SK-N-SH treated with all-trans-retinoic acid at 6 μM for 48 hours (cell line): ENCODE measurements around the gene TESK1.
"Not testable (repeated sequence)": the region's sequence is repeated elsewhere in the genome, so short reads cannot be mapped to it uniquely, and the experiment has no call there.

Experiments
- ATAC-seq: fragments of 200-7000 bp; cut with Tn5 transposase; 3 replicates; pipeline ENCODE4 v1.9.1; 2020; ENCODE audit warnings: mild to moderate bottlenecking, moderate library complexity
- ESRRG ChIP-seq: fragments of 250-450 bp; sonication (Bioruptor Pico); IDR thresholded peaks from 2 replicates; pipeline ENCODE4 v1.6.1; 2021; ENCODE audit warnings: mild to moderate bottlenecking
- GLIS3 ChIP-seq: fragments of 250-450 bp; sonication (Bioruptor Pico); IDR thresholded peaks from 2 replicates; pipeline ENCODE4 v1.5.0; 2020; ENCODE audit warnings: mild to moderate bottlenecking, moderate library complexity
- ISL1 ChIP-seq: fragments of 250-450 bp; sonication (Bioruptor Pico); IDR thresholded peaks from 2 replicates; pipeline ENCODE4 v2.1.2; 2022; ENCODE audit warnings: mild to moderate bottlenecking, moderate library complexity
- OSR1 ChIP-seq: fragments of 250-450 bp; sonication (Bioruptor Pico); IDR thresholded peaks from 2 replicates; pipeline ENCODE4 v1.8.0; 2022; ENCODE audit warnings: moderate library complexity, mild to moderate bottlenecking, inconsistent platforms
- PPARA ChIP-seq: fragments of 250-450 bp; sonication (Bioruptor Pico); IDR thresholded peaks from 2 replicates; pipeline ENCODE4 v1.5.0; 2020; ENCODE audit warnings: mild to moderate bottlenecking, borderline replicate concordance
- RARB ChIP-seq: fragments of 250-450 bp; sonication (Bioruptor Pico); IDR thresholded peaks from 2 replicates; pipeline ENCODE4 v1.8.0; 2021; ENCODE audit warnings: mild to moderate bottlenecking, moderate library complexity
- SNAI2 ChIP-seq: fragments of 250-450 bp; sonication (Bioruptor Pico); IDR thresholded peaks from 2 replicates; pipeline ENCODE4 v1.5.0; 2020; ENCODE audit warnings: mild to moderate bottlenecking, moderate library complexity
- TCF4 ChIP-seq: fragments of 250-450 bp; sonication (Bioruptor Pico); IDR thresholded peaks from 2 replicates; pipeline ENCODE4 v1.8.0; 2021; ENCODE audit warnings: mild to moderate bottlenecking, moderate library complexity, borderline replicate concordance
- TOX ChIP-seq: fragments of 250-450 bp; sonication (Bioruptor Pico); IDR thresholded peaks from 2 replicates; pipeline ENCODE4 v1.8.0; 2021; ENCODE audit warnings: mild to moderate bottlenecking, moderate library complexity, borderline replicate concordance
- ZFP3 ChIP-seq: fragments of 250-450 bp; sonication (Bioruptor Pico); IDR thresholded peaks from 2 replicates; pipeline ENCODE4 v1.5.0; 2020; ENCODE audit warnings: mild to moderate bottlenecking, moderate library complexity
- ZFP30 ChIP-seq: fragments of 450-650 bp; formaldehyde crosslinking; IDR thresholded peaks from 2 replicates; pipeline ENCODE4 v1.5.0; 2022; ENCODE audit warnings: mild to moderate bottlenecking, moderate library complexity
- ZNF565 ChIP-seq: fragments of 450-650 bp; formaldehyde crosslinking; conservative IDR thresholded peaks from 2 replicates; pipeline ENCODE4 v1.5.0; 2020; ENCODE audit warnings: low read depth, mild to moderate bottlenecking, moderate library complexity
- ZNF70 ChIP-seq: fragments of 450-650 bp; formaldehyde crosslinking; IDR thresholded peaks from 2 replicates; pipeline ENCODE4 v1.5.0; 2020; ENCODE audit warnings: mild to moderate bottlenecking, moderate library complexity
- ZNF8 ChIP-seq: fragments of 450-650 bp; formaldehyde crosslinking; IDR thresholded peaks from 2 replicates; pipeline ENCODE4 v1.5.0; 2020; ENCODE audit warnings: mild to moderate bottlenecking, moderate library complexity
- TF ChIP-seq, protein P1 (sequence below): fragments of 250-450 bp; sonication (Bioruptor Pico); IDR thresholded peaks from 2 replicates; pipeline ENCODE4 v1.5.0; 2020; ENCODE audit warnings: mild to moderate bottlenecking, moderate library complexity
- TF ChIP-seq, protein P2 (sequence below): fragments of 250-450 bp; sonication (Bioruptor Pico); IDR thresholded peaks from 2 replicates; pipeline ENCODE4 v1.8.0; 2021; ENCODE audit warnings: low read depth, mild to moderate bottlenecking, moderate library complexity, borderline replicate concordance
- TF ChIP-seq, protein P3 (sequence below): fragments of 250-450 bp; sonication (Bioruptor Pico); IDR thresholded peaks from 2 replicates; pipeline ENCODE4 v1.5.1; 2020; ENCODE audit warnings: low read depth, mild to moderate bottlenecking, moderate library complexity
- TF ChIP-seq, protein P4 (sequence below): fragments of 250-450 bp; sonication (Bioruptor Pico); IDR thresholded peaks from 2 replicates; pipeline ENCODE4 v1.5.1; 2021; ENCODE audit warnings: mild to moderate bottlenecking, moderate library complexity

The TESK1 gene

DNA sequence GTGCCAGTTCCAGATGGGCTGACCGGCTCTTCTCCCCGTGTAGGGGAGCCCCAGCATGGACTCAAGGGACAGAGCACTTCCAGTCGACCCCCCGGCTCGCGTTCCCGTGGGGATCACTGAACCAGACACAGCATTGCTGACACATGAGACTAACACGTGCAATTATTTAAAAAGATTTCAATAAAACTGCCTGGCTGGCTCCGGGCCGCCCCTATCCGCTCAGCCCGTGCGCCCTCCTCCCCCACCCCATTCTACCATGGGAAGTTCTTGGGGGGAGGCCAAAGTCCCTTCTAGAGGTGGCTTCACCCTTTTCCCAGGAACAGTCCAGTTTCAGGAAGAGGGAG, 4.7 kb downstream of the TESK1 start:
- TF ChIP-seq SNAI2 (no peak), OSR1 (no peak), ZNF565 (no peak)
- TF ChIP-seq, protein P1, sequence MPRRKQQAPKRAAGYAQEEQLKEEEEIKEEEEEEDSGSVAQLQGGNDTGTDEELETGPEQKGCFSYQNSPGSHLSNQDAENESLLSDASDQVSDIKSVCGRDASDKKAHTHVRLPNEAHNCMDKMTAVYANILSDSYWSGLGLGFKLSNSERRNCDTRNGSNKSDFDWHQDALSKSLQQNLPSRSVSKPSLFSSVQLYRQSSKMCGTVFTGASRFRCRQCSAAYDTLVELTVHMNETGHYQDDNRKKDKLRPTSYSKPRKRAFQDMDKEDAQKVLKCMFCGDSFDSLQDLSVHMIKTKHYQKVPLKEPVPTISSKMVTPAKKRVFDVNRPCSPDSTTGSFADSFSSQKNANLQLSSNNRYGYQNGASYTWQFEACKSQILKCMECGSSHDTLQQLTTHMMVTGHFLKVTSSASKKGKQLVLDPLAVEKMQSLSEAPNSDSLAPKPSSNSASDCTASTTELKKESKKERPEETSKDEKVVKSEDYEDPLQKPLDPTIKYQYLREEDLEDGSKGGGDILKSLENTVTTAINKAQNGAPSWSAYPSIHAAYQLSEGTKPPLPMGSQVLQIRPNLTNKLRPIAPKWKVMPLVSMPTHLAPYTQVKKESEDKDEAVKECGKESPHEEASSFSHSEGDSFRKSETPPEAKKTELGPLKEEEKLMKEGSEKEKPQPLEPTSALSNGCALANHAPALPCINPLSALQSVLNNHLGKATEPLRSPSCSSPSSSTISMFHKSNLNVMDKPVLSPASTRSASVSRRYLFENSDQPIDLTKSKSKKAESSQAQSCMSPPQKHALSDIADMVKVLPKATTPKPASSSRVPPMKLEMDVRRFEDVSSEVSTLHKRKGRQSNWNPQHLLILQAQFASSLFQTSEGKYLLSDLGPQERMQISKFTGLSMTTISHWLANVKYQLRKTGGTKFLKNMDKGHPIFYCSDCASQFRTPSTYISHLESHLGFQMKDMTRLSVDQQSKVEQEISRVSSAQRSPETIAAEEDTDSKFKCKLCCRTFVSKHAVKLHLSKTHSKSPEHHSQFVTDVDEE (CRISPR knock-in tag): no peak
- TF ChIP-seq, protein P2, sequence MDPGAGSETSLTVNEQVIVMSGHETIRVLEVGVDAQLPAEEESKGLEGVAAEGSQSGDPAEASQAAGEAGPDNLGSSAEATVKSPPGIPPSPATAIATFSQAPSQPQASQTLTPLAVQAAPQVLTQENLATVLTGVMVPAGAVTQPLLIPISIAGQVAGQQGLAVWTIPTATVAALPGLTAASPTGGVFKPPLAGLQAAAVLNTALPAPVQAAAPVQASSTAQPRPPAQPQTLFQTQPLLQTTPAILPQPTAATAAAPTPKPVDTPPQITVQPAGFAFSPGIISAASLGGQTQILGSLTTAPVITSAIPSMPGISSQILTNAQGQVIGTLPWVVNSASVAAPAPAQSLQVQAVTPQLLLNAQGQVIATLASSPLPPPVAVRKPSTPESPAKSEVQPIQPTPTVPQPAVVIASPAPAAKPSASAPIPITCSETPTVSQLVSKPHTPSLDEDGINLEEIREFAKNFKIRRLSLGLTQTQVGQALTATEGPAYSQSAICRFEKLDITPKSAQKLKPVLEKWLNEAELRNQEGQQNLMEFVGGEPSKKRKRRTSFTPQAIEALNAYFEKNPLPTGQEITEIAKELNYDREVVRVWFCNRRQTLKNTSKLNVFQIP (CRISPR knock-in tag): no peak
- TF ChIP-seq, protein P3, sequence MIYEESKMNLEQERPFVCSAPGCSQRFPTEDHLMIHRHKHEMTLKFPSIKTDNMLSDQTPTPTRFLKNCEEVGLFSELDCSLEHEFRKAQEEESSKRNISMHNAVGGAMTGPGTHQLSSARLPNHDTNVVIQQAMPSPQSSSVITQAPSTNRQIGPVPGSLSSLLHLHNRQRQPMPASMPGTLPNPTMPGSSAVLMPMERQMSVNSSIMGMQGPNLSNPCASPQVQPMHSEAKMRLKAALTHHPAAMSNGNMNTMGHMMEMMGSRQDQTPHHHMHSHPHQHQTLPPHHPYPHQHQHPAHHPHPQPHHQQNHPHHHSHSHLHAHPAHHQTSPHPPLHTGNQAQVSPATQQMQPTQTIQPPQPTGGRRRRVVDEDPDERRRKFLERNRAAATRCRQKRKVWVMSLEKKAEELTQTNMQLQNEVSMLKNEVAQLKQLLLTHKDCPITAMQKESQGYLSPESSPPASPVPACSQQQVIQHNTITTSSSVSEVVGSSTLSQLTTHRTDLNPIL (CRISPR knock-in tag): no peak
- no peak for ATAC-seq

DNA sequence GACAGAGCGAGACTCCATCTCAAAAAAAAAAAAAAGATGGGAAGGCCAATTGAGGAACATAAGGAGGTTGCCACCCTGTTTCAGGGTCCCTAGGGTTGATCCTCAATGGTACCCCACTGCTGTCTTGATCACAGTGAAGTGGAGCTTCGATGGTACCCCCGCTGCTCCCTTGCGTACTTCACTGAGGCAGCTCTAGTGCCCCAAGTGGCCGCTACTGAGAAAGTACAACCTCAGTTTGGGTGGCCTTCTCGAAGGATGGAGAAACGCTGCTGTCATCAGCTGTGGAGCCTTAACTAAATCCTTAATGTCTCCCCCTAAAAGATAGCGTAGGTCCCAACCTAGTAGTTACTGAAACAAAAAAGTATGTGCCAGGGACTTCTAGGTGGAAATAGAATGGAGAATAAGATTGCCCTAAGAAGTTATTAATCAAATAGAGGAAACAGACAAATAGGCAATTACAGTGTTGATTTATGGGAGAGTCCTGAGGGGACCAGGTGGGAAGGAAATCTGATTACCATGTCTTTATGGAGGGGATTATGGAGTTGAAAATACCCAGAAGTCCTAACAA, 6.3 kb downstream of the TESK1 start:
- ATAC-seq: peak; percentile 89
- TF ChIP-seq, protein P1 (CRISPR knock-in tag): no peak
- TF ChIP-seq ESRRG (CRISPR knock-in tag): no peak
- TF ChIP-seq ISL1 (CRISPR knock-in tag): no peak
- TF ChIP-seq ZNF8 (CRISPR knock-in tag): no peak
- no peak for TF ChIP-seq TCF4 (CRISPR knock-in tag)
- TF ChIP-seq, protein P2 (CRISPR knock-in tag): no peak
- TF ChIP-seq, protein P4, sequence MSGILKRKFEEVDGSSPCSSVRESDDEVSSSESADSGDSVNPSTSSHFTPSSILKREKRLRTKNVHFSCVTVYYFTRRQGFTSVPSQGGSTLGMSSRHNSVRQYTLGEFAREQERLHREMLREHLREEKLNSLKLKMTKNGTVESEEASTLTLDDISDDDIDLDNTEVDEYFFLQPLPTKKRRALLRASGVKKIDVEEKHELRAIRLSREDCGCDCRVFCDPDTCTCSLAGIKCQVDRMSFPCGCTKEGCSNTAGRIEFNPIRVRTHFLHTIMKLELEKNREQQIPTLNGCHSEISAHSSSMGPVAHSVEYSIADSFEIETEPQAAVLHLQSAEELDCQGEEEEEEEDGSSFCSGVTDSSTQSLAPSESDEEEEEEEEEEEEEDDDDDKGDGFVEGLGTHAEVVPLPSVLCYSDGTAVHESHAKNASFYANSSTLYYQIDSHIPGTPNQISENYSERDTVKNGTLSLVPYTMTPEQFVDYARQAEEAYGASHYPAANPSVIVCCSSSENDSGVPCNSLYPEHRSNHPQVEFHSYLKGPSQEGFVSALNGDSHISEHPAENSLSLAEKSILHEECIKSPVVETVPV (CRISPR knock-in tag): no peak
- TF ChIP-seq ZNF565: no peak
- no peak for TF ChIP-seq ZNF70 (CRISPR knock-in tag)
- TF ChIP-seq SNAI2: no peak
- TF ChIP-seq ZFP3 (CRISPR knock-in tag): no peak
- no peak for TF ChIP-seq TOX

DNA sequence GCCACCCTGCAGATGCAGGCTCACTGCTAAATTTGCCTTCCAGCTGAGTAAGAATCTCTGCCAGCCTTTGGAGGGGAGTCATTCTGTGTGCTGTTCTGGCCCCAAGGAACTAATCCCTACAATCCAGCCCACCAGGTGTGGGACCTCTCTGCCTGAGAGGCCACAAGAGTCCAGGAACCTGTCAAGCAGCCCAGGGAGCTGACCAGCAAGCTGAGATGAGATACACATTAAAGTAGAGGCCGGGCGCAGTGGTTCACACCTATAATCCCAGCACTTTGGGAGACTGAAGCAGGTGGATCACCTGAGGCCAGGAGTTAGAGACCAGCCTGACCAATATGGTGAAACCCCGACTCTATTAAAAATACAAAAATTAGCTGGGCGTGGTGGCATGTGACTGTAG, 7.0 kb downstream of the TESK1 start:
- ATAC-seq: not testable (repeated sequence)

DNA sequence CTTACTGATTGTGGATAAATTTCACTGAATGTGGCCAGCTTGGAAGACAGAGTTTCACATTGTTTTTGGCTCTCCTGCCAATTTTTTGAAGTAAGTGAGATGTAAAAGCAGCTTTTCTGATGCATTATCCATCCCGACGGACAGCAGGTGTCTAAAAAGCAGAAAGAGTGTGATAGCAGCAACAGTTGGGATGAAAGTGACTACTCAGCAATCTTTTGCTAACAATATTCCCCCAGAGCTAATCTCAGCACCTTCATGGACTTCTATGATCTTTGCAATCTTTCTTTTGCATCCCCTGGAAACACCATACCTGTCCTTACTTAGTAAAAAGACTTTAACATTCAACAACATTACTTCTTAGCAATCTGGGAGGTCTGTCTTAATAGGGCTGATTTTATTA, 7.8 kb downstream of the TESK1 start:
- ATAC-seq: no peak
- TF ChIP-seq GLIS3 (CRISPR knock-in tag) (no peak), ZNF70 (CRISPR knock-in tag) (no peak), PPARA (CRISPR knock-in tag) (no peak), RARB (CRISPR knock-in tag) (no peak), TCF4 (CRISPR knock-in tag) (no peak), ESRRG (CRISPR knock-in tag) (no peak), TOX (no peak), ZFP30 (CRISPR knock-in tag) (no peak), ZNF565 (no peak)
- TF ChIP-seq, protein P4 (CRISPR knock-in tag): no peak
- TF ChIP-seq, protein P3 (CRISPR knock-in tag): no peak
